ENCODE measurements around the gene CORO7.

The CORO7 gene

GRCh38 chr16:4319454-4320421 is 96.7 kb downstream of the CORO7 start:
- no peak overlapping the region for H4K8ac ChIP-seq (ENCODE audit: low read depth, low read length)
- H3K4me1 ChIP-seq (ENCODE audit: control insufficient read depth in 2 of 2, insufficient read depth in 1 of 2, low read depth in 1 of 2, low read length in 2 of 2), result peaks cover 30 to 50% of the 10 kb centered on the region in 2 donors
- WGBS, 2 donors (ENCODE audit: extremely low coverage in 2 of 2, insufficient read length in 2 of 2, insufficient replicate concordance in 1 of 2), result no CpG with 5 or more reads among the region's 37 CpGs
- peaks cover 0 to 4% (median 0%) of the 10 kb centered on the region in 3 experiments for H3K27me3 ChIP-seq (ENCODE audit: control insufficient read depth in 3 of 3, insufficient read depth in 3 of 3, low read depth in 1 of 3, low read length in 3 of 3)
- no peak overlapping the region for H2AFZ ChIP-seq (ENCODE audit: low read length)
- H3K27ac ChIP-seq (replicated peaks; ENCODE audit: low read length), result no peak overlapping the region
- H3K36me3 ChIP-seq (replicated peaks in 1 of 2; ENCODE audit: control insufficient read depth in 2 of 2, insufficient read depth in 2 of 2, low read length in 2 of 2), result no peaks in the 10 kb centered on the region
- peak overlapping the region; percentile 92 for H2AK5ac ChIP-seq (ENCODE audit: low read depth, low read length)
- peak overlapping the region; percentile 3 for H2BK5ac ChIP-seq (ENCODE audit: low read length)
- H3K18ac ChIP-seq (ENCODE audit: low read length), result peak overlapping the region; percentile 57
- H3K9ac ChIP-seq (ENCODE audit: low read depth, low read length, poor library complexity), result peak overlapping the region; percentile 21
- no peak overlapping the region for H2BK120ac ChIP-seq (ENCODE audit: low read depth, low read length)
- peak overlapping the region; percentile 67 for H2BK15ac ChIP-seq (ENCODE audit: low read length)
- H3K14ac ChIP-seq (ENCODE audit: low read length), result peak overlapping the region; percentile 38
- no peak overlapping the region for H3K4ac ChIP-seq (ENCODE audit: low read length)
- no peak overlapping the region for H3K4me2 ChIP-seq (ENCODE audit: insufficient read depth, low read length, poor library complexity, severe bottlenecking)
- no peaks in the 10 kb centered on the region for H3K9me3 ChIP-seq (replicated peaks in 1 of 2; ENCODE audit: control insufficient read depth in 2 of 2, insufficient read depth in 1 of 2, low read depth in 1 of 2, low read length in 2 of 2)
- H3K79me1 ChIP-seq (ENCODE audit: low read depth, low read length), result peaks cover 39% of the 10 kb centered on the region
- no peak overlapping the region for H3K4me3 ChIP-seq (ENCODE audit: low read length in 2 of 2)
- no peak overlapping the region for H2BK12ac ChIP-seq (ENCODE audit: low read length)
- no peak overlapping the region for H4K91ac ChIP-seq (ENCODE audit: low read depth, low read length, poor library complexity)
- DNase-seq (ENCODE audit: low spot score), result no peak
- peak overlapping the region; percentile 80 for H3K23ac ChIP-seq (ENCODE audit: low read depth, low read length, poor library complexity)

- H3K23ac ChIP-seq (ENCODE audit: low read depth, low read length, poor library complexity), result no peak overlapping the region
- peaks cover 39% of the 10 kb centered on the region for H3K79me1 ChIP-seq (ENCODE audit: low read depth, low read length)
- DNase-seq (ENCODE audit: low spot score), result no peak
- H2AFZ ChIP-seq (ENCODE audit: low read length), result no peak overlapping the region
- H3K27ac ChIP-seq (replicated peaks; ENCODE audit: low read length), result no peak overlapping the region
- H3K18ac ChIP-seq (ENCODE audit: low read length), result peak overlapping the region; percentile 57
- no peak overlapping the region for H3K4ac ChIP-seq (ENCODE audit: low read length)
- H4K8ac ChIP-seq (ENCODE audit: low read depth, low read length), result no peak overlapping the region
- H2BK12ac ChIP-seq (ENCODE audit: low read length), result no peak overlapping the region
- peaks cover 0 to 2% of the 10 kb centered on the region in 2 donors for H3K9me3 ChIP-seq (replicated peaks in 1 of 2; ENCODE audit: control insufficient read depth in 2 of 2, insufficient read depth in 1 of 2, low read depth in 1 of 2, low read length in 2 of 2)
- no peak overlapping the region for H3K9ac ChIP-seq (ENCODE audit: low read depth, low read length, poor library complexity)
- H3K4me3 ChIP-seq (ENCODE audit: low read length in 2 of 2), result no peak overlapping the region
- H3K14ac ChIP-seq (ENCODE audit: low read length), result no peak overlapping the region
- H2BK15ac ChIP-seq (ENCODE audit: low read length), result peak overlapping the region; percentile 67
- H3K4me1 ChIP-seq (ENCODE audit: control insufficient read depth in 2 of 2, insufficient read depth in 1 of 2, low read depth in 1 of 2, low read length in 2 of 2), result peaks cover 33 to 43% of the 10 kb centered on the region in 2 donors
- H2BK5ac ChIP-seq (ENCODE audit: low read length), result peak overlapping the region; percentile 3
- H2AK5ac ChIP-seq (ENCODE audit: low read depth, low read length), result peak overlapping the region; percentile 92
- H4K91ac ChIP-seq (ENCODE audit: low read depth, low read length, poor library complexity), result no peak overlapping the region
- no peak overlapping the region for H3K4me2 ChIP-seq (ENCODE audit: insufficient read depth, low read length, poor library complexity, severe bottlenecking)
- H2BK120ac ChIP-seq (ENCODE audit: low read depth, low read length), result no peak overlapping the region
- no peaks in the 10 kb centered on the region for H3K36me3 ChIP-seq (replicated peaks in 1 of 2; ENCODE audit: control insufficient read depth in 2 of 2, insufficient read depth in 2 of 2, low read length in 2 of 2)
- peaks cover 0 to 11% (median 0%) of the 10 kb centered on the region in 3 experiments for H3K27me3 ChIP-seq (ENCODE audit: control insufficient read depth in 3 of 3, insufficient read depth in 3 of 3, low read depth in 1 of 3, low read length in 3 of 3)
- no CpG with 5 or more reads among the region's 5 CpGs for whole genome bisulfite sequencing, 2 donors (ENCODE audit: extremely low coverage in 2 of 2, insufficient read length in 2 of 2, insufficient replicate concordance in 1 of 2)
These were observed 97.4 kb downstream of the CORO7 start for GRCh38 chr16:4318967-4319366.

- Histone ChIP-seq H3K4ac (ENCODE audit: low read length) (no peak overlapping the region), H3K27me3 (ENCODE audit: control insufficient read depth in 3 of 3, insufficient read depth in 3 of 3, low read depth in 1 of 3, low read length in 3 of 3) (peaks cover 0 to 16% (median 0%) of the 10 kb centered on the region in 3 experiments), H2BK120ac (ENCODE audit: low read depth, low read length) (no peak overlapping the region), H3K14ac (ENCODE audit: low read length) (no peak overlapping the region), H3K9me3 (replicated peaks in 1 of 2; ENCODE audit: control insufficient read depth in 2 of 2, insufficient read depth in 1 of 2, low read depth in 1 of 2, low read length in 2 of 2) (peaks cover 0 to 2% of the 10 kb centered on the region in 2 donors), H3K79me1 (ENCODE audit: low read depth, low read length) (peaks cover 39% of the 10 kb centered on the region), H2BK5ac (ENCODE audit: low read length) (no peak overlapping the region), H3K18ac (ENCODE audit: low read length) (no peak overlapping the region), H3K4me1 (ENCODE audit: control insufficient read depth in 2 of 2, insufficient read depth in 1 of 2, low read depth in 1 of 2, low read length in 2 of 2) (peaks cover 31 to 38% of the 10 kb centered on the region in 2 donors), H2AK5ac (ENCODE audit: low read depth, low read length) (no peak overlapping the region), H3K4me2 (ENCODE audit: insufficient read depth, low read length, poor library complexity, severe bottlenecking) (no peak overlapping the region), H3K36me3 (replicated peaks in 1 of 2; ENCODE audit: control insufficient read depth in 2 of 2, insufficient read depth in 2 of 2, low read length in 2 of 2) (no peaks in the 10 kb centered on the region), H4K8ac (ENCODE audit: low read depth, low read length) (no peak overlapping the region), H2AFZ (ENCODE audit: low read length) (no peak overlapping the region), H2BK15ac (ENCODE audit: low read length) (no peak overlapping the region), H4K91ac (ENCODE audit: low read depth, low read length, poor library complexity) (no peak overlapping the region), H3K4me3 (ENCODE audit: low read length in 2 of 2) (no peak overlapping the region), H2BK12ac (ENCODE audit: low read length) (no peak overlapping the region), H3K9ac (ENCODE audit: low read depth, low read length, poor library complexity) (no peak overlapping the region), H3K27ac (replicated peaks; ENCODE audit: low read length) (no peak overlapping the region), H3K23ac (ENCODE audit: low read depth, low read length, poor library complexity) (no peak overlapping the region)
- no CpG with 5 or more reads among the region's 13 CpGs for WGBS, 2 donors (ENCODE audit: extremely low coverage in 2 of 2, insufficient read length in 2 of 2, insufficient replicate concordance in 1 of 2)
- DNase-seq (ENCODE audit: low spot score), result no peak
These were observed 97.9 kb downstream of the CORO7 start for GRCh38 chr16:4318451-4318910.
